A673 (cell line): ENCODE data around the gene SERPINF2.

Source experiments
- CTCF ChIP-seq: fragments of 300-800, 200-600 bp; sonication (generic); conservative IDR thresholded peaks from 2 replicates; pipeline ENCODE4 v1.5.1; 2017; ENCODE audit warnings: low read depth, mild to moderate bottlenecking, antibody characterized with exemption, low read length, moderate library complexity, mixed read lengths
- EZH2 ChIP-seq: fragments of 200-600 bp; sonication (generic); IDR thresholded peaks from 2 replicates; pipeline ENCODE4 v1.6.1; 2017; ENCODE audit warnings: borderline replicate concordance, low read depth, mild to moderate bottlenecking, mixed read lengths, antibody characterized with exemption, low read length; ENCODE audit not compliant: poor library complexity, severe bottlenecking

DNA sequence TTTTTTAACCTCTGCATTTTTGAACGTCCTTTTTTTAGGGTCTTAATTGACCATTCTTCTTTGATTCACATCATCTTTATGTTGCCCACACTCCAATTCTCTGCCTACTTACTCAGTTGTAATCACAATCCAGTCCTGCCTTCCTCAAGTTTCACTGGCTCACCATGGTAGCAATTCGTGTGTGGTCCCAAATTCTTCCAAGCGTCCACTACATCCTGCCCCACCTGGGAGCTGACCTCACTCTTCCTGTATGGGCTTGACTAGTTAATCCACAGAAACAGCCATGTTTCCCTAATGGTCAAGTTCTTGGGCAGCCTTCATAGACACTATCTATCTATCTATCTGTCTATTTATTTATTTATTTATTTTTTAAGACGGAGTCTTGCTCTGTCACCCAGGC lies 39.6 kb upstream of the SERPINF2 start:
- TF ChIP-seq CTCF (no peak), EZH2 (no peak)
